HS-5 (cell line): Measurements from ENCODE around the gene ENO1.
A peak's percentile ranks its signal among the peaks of the same experiment; 100 is the strongest.
"Not testable (repeated sequence)": the region's sequence is repeated elsewhere in the genome, so short reads cannot be mapped to it uniquely, and the experiment has no call there.

Experiments
- DNase-seq: peaks from one replicate; pipeline ENCODE4 v3.0.0-alpha.2; 2012; ENCODE audit warnings: low read depth

Gene ENO1

GRCh38 chr1:8878448-8878697 is at the start of gene ENO1:
TSS of gene ENO1 (minus strand) at chr1:8878686. CDS start at chr1:8874908, 3,778 bp downstream.
- DNase-seq: no peak

GRCh38 chr1:8926707-8927694 is 48.5 kb upstream of the ENO1 start:
- DNase-seq: no peak

DNA sequence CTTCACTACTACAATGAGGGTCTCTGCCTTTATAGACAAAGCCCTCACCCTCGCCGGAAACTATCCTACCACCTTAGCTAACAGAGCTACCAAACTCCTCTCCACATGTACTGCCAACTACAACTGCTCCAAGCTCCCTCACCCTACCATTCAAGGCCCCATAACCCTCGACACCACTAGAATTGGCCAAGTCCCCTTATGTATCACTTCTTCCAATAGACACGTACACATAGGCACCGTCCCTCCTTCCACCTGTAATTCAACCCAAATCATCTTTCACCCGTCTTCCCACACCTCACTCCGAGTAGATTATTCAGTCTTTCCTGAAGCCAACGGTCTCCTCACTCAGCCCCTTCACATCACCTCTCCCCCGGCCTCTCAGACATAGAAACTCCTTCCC is 47.5 kb upstream of the ENO1 start:
- DNase-seq: no peak

- DNase-seq: no peak
Measured at GRCh38 chr1:8925406-8925805, 46.9 kb upstream of the ENO1 start.

DNA sequence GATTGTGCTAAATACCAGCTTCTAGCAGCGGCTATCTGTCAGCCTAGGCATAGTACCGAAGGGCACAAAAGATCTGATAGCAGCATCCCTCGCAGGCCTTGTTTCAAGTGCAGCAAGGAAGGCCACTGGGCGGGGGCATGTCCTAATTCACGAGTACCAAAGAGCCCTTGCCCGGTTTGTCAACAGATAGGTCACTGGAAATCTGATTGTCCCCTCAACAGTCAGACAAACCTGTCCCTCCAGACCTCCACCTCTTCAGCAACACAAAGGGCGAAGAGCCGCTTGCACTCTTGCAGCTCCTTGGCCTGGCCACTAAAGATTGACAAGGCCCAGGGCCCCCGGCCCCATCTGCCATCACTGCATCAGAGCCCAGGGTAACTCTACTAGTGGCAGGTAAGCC is 44.5 kb upstream of the ENO1 start:
- no peak for DNase-seq

- DNase-seq: not testable (repeated sequence)
Measured at GRCh38 chr1:8917536-8917935, 39.0 kb upstream of the ENO1 start.

- DNase-seq: no peak
Measured at GRCh38 chr1:8915446-8915845, 37.0 kb upstream of the ENO1 start.

DNA sequence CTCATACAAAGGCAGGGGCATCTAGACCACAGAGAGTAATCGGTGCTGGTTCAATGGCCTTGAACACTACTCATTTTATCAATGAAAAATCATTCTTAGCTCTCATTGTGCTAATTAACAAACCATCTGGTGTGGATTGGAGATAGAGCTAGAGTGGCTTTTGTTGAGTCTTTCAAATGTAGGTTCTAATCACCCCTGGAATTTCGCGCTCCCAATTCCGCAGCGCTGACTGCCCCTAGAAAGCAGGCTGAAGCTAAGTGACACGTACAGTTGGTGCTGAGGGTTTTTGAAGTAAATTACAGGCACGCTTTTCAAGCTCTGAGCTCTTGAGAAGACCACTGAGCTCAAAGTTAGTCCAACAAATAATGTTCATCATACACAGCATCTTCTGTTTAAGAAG is 36.0 kb upstream of the ENO1 start:
- no peak for DNase-seq

DNA sequence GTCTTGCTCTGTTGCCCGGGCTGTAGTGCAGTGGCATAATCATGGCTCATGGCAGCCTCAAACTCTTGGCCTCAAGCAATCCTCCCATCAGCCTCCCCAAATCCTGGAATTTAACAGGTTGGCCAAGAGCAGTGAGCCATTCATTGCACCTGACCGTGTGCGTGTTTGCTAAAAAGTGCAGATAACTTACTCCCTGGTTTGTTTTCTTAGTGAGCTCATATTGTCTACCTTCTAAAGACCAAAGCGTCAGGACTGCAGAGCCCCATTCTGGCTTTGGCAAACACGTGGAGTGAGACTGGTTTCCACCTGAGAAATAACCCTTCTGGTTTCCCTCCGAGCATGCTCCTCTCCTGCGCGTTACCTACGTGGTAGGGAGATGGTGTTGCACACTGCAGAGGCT is 35.0 kb upstream of the ENO1 start:
- DNase-seq: no peak

DNA sequence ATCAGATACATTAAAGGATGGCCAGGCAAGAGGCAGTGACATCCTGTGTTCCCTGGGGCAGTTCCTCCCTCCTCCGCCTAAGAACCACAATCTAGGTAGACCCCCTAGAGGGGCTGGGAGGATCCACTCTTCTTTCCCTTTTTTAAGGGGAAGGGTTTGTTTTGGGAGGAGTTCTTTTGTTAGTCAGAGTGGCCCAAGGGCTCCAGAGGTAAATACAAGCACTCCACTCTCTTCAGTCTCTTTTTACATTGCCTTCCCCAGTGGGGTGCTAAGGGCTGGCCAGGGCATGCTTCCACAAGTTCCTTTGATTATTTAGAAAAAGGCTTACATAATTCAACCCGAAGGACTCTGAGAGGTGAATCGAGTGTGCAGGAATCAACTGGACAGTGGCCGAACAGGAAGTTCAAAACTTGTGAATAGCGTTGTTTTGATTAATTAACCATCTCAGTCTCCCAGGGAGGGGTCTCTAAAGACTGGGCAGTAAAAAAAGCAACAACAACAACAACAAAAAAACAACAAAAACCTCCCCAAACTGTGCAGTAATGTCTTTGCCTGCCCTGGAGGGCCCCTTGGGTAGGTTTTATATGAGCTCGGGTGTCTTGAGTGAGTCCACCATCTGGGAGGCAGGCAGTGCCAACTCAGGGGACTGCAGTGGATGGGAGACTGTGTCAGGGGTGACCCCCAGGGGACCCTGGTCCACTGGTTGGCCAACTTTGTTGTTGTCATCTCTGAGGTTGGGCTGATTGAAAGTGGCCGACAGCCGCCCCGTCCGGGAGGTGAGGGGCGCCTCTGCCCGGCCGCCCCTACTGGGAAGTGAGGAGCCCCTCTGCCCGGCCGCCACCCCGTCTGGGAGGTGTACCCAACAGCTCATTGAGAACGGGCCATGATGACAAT is 33.2 kb upstream of the ENO1 start:
- no peak for DNase-seq

DNA sequence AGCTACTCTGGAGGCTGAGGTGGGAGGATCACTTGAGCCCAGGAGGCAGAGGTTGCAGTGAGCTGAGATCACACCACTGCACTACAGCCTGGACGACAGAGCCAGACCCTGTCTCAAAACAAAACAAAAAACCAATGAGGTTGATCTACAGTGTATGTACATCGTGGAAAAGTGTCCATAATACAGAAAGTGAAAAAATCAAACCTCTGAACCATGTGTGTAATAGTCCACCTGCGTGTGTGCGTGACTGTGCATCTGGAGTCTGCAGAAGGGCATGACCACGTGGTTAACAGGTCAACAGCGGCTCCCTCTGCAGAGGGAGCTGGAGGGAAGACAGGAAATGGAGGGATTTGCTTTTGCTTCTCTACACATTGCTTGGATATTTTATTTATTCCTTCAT is 32.4 kb upstream of the ENO1 start:
- DNase-seq: no peak

GRCh38 chr1:8910331-8910730 is 31.8 kb upstream of the ENO1 start:
- DNase-seq: no peak

DNA sequence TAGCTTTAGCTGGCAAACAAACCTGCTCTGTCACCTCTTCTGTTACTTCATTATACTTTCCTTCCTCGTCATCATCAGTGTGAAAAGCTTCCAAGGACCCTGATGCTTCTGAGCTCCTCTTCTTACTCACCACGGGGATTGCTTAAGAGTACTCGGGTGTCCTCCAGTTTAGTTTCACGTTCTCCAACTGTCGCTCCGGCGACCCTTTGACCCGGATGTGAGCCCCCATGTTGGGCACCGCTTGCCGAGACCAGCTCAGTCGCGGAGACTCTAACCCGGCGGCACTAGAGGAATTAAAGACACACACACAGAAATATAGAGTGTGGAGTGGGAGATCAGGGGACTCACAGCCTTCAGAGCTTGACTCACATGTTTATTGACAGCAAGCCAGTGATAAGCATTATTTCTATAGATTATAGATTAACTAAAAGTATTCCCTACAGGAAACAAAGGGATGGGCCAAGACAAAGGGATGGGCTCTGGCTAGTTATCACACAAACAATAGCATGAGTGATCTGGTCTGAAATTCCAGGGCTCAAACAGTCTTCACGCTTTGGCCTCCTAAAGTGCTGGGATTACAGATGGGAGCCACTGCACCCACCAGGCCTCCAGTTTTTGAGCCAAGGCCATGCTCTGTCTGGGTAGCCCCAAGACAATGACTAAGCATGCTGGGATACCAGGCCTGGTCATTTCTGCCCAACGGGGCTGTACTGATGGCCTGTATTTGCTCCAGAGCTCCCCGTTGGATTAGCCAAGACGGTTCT is 30.1 kb upstream of the ENO1 start:
- no peak for DNase-seq

GRCh38 chr1:8905582-8906191 is 27.2 kb upstream of the ENO1 start:
- no peak for DNase-seq

GRCh38 chr1:8903908-8904650 is 25.6 kb upstream of the ENO1 start:
- DNase-seq: peak; percentile 95

DNA sequence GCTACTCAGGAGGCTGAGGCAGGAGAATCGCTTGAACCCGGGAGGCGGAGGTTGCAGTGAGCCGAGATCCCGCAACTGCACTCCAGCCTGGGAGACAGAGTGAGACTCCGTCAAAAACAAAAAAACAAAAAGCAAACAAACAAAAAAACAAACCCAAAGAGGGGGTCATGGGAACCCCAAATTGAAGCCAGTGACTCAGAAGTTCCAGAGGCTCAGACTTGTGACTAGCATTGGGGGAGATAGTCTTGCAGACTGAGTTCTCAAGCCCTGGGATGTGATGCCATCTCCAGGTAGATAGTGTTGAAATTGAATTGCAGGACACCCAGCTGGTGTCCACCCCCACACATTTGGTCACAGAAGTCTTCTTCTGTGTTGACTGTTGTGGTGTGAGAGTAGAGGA is 24.9 kb upstream of the ENO1 start:
- DNase-seq: peak; percentile 40

DNA sequence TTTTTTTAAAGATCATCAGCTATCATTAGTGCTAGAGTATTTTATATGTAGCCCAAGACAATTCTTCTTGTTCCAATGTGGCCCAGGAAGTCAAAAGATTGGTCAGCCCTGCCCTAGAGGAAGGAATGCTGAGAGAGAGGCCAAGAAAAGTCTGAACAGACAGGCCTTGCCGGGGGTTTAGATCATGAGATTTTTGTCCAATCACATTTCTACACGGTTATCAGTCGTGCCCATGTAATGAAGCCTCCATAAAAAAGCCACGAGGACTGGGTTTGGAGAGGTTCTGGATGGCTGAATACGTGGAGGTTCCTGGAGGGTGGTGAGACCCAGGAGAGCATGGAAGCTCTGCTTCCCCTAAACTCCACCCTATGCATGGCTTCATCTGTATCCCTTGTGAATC is 24.3 kb upstream of the ENO1 start:
- no peak for DNase-seq

- not testable (repeated sequence) for DNase-seq
Measured at GRCh38 chr1:8900684-8901083, 22.2 kb upstream of the ENO1 start.

DNA sequence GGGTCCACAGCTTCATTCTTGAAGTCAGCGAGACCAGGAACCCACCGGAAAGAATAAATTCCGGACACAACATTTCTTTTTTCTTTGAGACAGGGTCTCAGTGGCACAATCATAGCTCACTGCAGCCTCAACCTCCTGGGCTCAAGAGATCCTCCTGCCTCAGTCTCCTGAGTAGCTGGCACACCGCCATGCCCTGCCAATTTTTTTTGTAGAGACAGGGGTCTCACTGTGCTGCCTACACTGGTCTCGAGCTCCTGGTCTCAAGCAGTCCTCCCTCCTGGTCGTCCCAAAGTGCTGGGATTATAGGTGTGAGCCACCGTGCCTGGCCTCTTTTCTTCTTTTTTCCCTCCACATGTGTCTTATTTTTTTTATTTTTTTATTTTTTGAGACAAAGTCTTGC is 20.6 kb upstream of the ENO1 start:
- no peak for DNase-seq

DNA sequence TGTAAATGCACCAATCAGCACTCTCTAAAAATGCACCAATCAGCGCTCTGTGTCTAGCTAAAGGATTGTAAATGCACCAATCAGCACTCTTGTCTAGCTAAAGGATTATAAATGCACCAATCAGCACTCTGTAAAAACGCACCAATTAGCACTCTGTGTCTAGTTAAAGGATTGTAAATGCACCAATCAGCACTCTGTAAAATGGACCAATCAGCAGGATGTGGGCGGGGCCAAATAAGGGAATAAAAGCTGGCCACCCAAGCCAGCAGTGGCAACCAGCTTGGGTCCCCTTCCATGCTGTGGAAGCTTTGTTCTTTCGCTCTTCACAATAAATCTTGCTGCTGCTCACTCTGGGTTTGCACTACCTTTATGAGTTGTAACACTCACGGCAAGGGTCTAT is 19.9 kb upstream of the ENO1 start:
- not testable (repeated sequence) for DNase-seq

GRCh38 chr1:8897505-8897904 is 19.0 kb upstream of the ENO1 start:
- DNase-seq: not testable (repeated sequence)
